Brain pericyte (primary cell): ENCODE results near the gene FOXJ1.

Source experiments
- DNase-seq: peaks from one replicate; pipeline ENCODE4 v3.0.0-alpha.2; 2012; ENCODE audit warnings: low read depth, low spot score

Gene FOXJ1

GRCh38 chr17:76140661-76141211 is 309 bp downstream of the FOXJ1 start:
- no peak for DNase-seq

GRCh38 chr17:76139801-76140660 is 1.0 kb downstream of the FOXJ1 start:
- DNase-seq: no peak

- no peak for DNase-seq
Measured at GRCh38 chr17:76138896-76139752, 1.9 kb downstream of the FOXJ1 start.

GRCh38 chr17:76138234-76138895 is 2.7 kb downstream of the FOXJ1 start:
- DNase-seq: no peak

- DNase-seq: no peak
Measured at GRCh38 chr17:76137351-76138233, 3.5 kb downstream of the FOXJ1 start.

- DNase-seq: no peak
Measured at GRCh38 chr17:76137001-76137350, 4.1 kb downstream of the FOXJ1 start.

GRCh38 chr17:76136276-76137000 is 4.6 kb downstream of the FOXJ1 start:
- no peak for DNase-seq

- DNase-seq: no peak
Measured at GRCh38 chr17:76135810-76136188, 5.2 kb downstream of the FOXJ1 start.

GRCh38 chr17:76134911-76135809 is 5.9 kb downstream of the FOXJ1 start:
- DNase-seq: no peak

- no peak for DNase-seq
Measured at GRCh38 chr17:76132574-76133338, 8.3 kb downstream of the FOXJ1 start.

- no peak for DNase-seq
Measured at GRCh38 chr17:76131692-76132573, 9.1 kb downstream of the FOXJ1 start.

- DNase-seq: no peak
Measured at GRCh38 chr17:76131051-76131691, 9.9 kb downstream of the FOXJ1 start.

GRCh38 chr17:76130473-76130872 is 10.6 kb downstream of the FOXJ1 start:
- no peak for DNase-seq

- no peak for DNase-seq
Measured at GRCh38 chr17:76125922-76126321, 15.1 kb downstream of the FOXJ1 start.

GRCh38 chr17:76125391-76125675 is 15.7 kb downstream of the FOXJ1 start:
- DNase-seq: no peak

- DNase-seq: no peak
Measured at GRCh38 chr17:76124582-76125390, 16.3 kb downstream of the FOXJ1 start.
